Stimulated activated naive B cell treated with anti-CD40 and anti-IgM and Interleukin-4, amounts not matched to agents 10 μg/mL and 1 μg/mL and 100 μg/mL, for 72 hours (primary cell): ENCODE results near the gene CFAP54.

Source experiments
- ATAC-seq, 2 donors: fragments of 150-1000 bp; cut with Tn5 transposase; replicated peaks; 2 replicates each; pipeline ENCODE4 v1.10.0; 2021; ENCODE audit warnings: moderate library complexity in 1 of 2
- DNase-seq: peaks from one replicate; pipeline ENCODE4 v3.0.0; 2021
- H3K27ac Mint-ChIP-seq: one replicate; pipeline ENCODE4 v1.8.0; 2022; ENCODE audit warnings: mild to moderate bottlenecking, mixed read lengths
- H3K27me3 Mint-ChIP-seq, 2 donors: one replicate each; pipeline ENCODE4 v1.8.0; 2022; ENCODE audit warnings: mixed read lengths in 2 of 2
- H3K36me3 Mint-ChIP-seq, 2 donors: one replicate each; pipeline ENCODE4 v1.8.0; 2022; ENCODE audit warnings: mixed read lengths in 2 of 2, mild to moderate bottlenecking in 1 of 2
- H3K4me1 Mint-ChIP-seq, 2 donors: one replicate each; pipeline ENCODE4 v1.8.0; 2022; ENCODE audit warnings: mixed read lengths in 2 of 2, mild to moderate bottlenecking in 1 of 2
- H3K4me3 Mint-ChIP-seq, 2 donors: one replicate each; pipeline ENCODE4 v1.8.0; 2022; ENCODE audit warnings: mild to moderate bottlenecking in 2 of 2, mixed read lengths in 2 of 2, moderate library complexity in 1 of 2
- H3K9me3 Mint-ChIP-seq, 2 donors: one replicate each; pipeline ENCODE4 v1.8.0; 2022; ENCODE audit warnings: mixed read lengths in 2 of 2, mild to moderate bottlenecking in 1 of 2

The CFAP54 gene

DNA sequence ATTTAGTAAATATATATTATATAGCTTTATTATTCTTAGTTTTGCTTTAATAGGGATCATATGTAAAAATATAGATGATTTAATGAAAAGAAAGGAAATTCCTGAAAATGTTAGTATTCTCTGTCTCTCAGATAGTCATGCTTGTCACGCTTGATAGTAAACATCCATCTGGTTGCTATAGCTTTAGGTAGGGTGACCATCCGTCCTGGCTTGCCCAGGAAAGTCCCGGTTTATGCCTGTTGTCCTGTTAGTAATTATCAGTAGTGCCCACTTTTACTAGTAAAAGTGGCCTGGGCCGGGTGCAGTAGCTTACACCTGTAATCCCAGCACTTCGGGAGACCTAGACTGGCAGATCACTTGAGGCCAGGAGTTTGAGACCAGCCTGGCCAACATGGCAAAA lies 23.8 kb downstream of the CFAP54 start:
- Mint-ChIP-seq H3K27me3 (no peaks in the 10 kb centered on the region), H3K27ac (no peak overlapping the region), H3K4me3 (no peak overlapping the region)

DNA sequence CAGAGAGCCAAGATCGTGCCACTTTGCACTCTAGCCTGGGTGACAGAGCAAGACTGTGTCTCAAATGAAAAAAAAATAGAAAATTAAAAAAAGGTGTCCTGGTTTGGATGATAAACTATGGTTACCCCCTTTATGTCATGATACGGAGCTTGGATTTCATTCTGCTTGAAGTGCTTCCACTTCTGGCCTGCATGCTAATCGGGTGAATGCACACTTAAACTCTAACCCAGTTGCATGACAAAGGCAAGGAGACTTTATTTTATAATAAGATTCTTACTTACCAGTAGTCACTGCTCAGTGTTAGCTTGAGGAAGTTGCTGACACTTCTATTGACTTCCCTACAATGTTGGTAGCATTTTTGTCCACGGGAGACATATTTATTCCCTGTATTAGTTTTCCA lies 24.3 kb downstream of the CFAP54 start:
- Mint-ChIP-seq H3K27ac (no peak overlapping the region), H3K4me1 (peaks cover 4 to 12% of the 10 kb centered on the region in 2 donors), H3K9me3 (no peaks in the 10 kb centered on the region), H3K36me3 (no peaks in the 10 kb centered on the region), H3K27me3 (no peaks in the 10 kb centered on the region), H3K4me3 (no peak overlapping the region)
- ATAC-seq (no peak), DNase-seq (no peak)

More for the DNA sequence above, 23.8 kb downstream of the CFAP54 start:
- Mint-ChIP-seq H3K4me1 (peaks cover 4 to 14% of the 10 kb centered on the region in 2 donors), H3K9me3 (no peaks in the 10 kb centered on the region), H3K36me3 (peaks cover 0 to 2% of the 10 kb centered on the region in 2 donors)
- DNase-seq (no peak), ATAC-seq (no peak)

- H3K36me3 Mint-ChIP-seq = no peaks in the 10 kb centered on the region
- peaks cover 1 to 7% of the 10 kb centered on the region in 2 donors for H3K4me1 Mint-ChIP-seq
- no peak overlapping the region for H3K4me3 Mint-ChIP-seq
- H3K27me3 Mint-ChIP-seq = no peaks in the 10 kb centered on the region
- DNase-seq = peak; percentile 26
- H3K27ac Mint-ChIP-seq = no peak overlapping the region
- peak; percentile 85 to 89 for ATAC-seq
- no peaks in the 10 kb centered on the region for H3K9me3 Mint-ChIP-seq
These were observed 25.0 kb downstream of the CFAP54 start for GRCh38 chr12:96514328-96514727.

GRCh38 chr12:96516472-96517430 lies 27.4 kb downstream of the CFAP54 start:
- peak overlapping the region; percentile 14 for H3K27ac Mint-ChIP-seq
- H3K4me3 Mint-ChIP-seq = no peak overlapping the region
- no peaks in the 10 kb centered on the region for H3K9me3 Mint-ChIP-seq
- H3K36me3 Mint-ChIP-seq = no peaks in the 10 kb centered on the region
- ATAC-seq (peak; percentile 76 to 81), DNase-seq (peak; percentile 65)
- no peaks in the 10 kb centered on the region for H3K27me3 Mint-ChIP-seq
- H3K4me1 Mint-ChIP-seq = peaks cover 1 to 7% of the 10 kb centered on the region in 2 donors

DNA sequence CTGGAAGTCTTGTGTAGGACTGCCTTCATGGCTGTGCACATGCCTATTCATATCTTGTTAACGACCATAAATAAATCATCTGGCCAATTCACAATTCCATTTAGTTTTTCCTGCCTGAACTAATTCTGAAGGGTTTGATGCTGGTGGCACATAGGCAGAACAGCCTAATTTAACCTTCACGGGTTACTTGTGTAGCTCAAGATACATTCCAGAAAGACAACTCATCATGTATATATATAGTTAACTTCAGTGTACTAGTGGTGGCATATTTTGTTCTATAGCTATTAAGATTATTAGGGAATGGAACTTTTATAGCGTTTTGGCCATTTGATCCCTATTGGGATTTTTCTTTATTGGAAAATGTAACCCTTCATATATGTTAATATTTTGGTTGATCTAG lies 31.4 kb downstream of the CFAP54 start:
- no peak for DNase-seq
- ATAC-seq = no peak
- H3K9me3 Mint-ChIP-seq = no peaks in the 10 kb centered on the region
- H3K36me3 Mint-ChIP-seq = no peaks in the 10 kb centered on the region
- H3K4me1 Mint-ChIP-seq = no peaks in the 10 kb centered on the region
- H3K4me3 Mint-ChIP-seq = no peak overlapping the region
- H3K27ac Mint-ChIP-seq = no peak overlapping the region
- H3K27me3 Mint-ChIP-seq = no peaks in the 10 kb centered on the region

GRCh38 chr12:96521895-96522682 lies 32.7 kb downstream of the CFAP54 start:
- Mint-ChIP-seq H3K4me1 (no peaks in the 10 kb centered on the region), H3K36me3 (no peaks in the 10 kb centered on the region), H3K9me3 (no peaks in the 10 kb centered on the region), H3K27me3 (no peaks in the 10 kb centered on the region), H3K27ac (no peak overlapping the region), H3K4me3 (no peak overlapping the region)
- ATAC-seq (no peak), DNase-seq (no peak)

GRCh38 chr12:96522690-96523089 lies 33.3 kb downstream of the CFAP54 start:
- Mint-ChIP-seq H3K4me1 (no peaks in the 10 kb centered on the region), H3K27ac (no peak overlapping the region), H3K36me3 (no peaks in the 10 kb centered on the region), H3K9me3 (no peaks in the 10 kb centered on the region), H3K4me3 (no peak overlapping the region), H3K27me3 (no peaks in the 10 kb centered on the region)
- DNase-seq (no peak), ATAC-seq (no peak)

- Mint-ChIP-seq H3K36me3 (no peaks in the 10 kb centered on the region), H3K4me1 (no peaks in the 10 kb centered on the region), H3K9me3 (peaks cover 0 to 2% of the 10 kb centered on the region in 2 donors), H3K27ac (no peak overlapping the region), H3K4me3 (no peak overlapping the region), H3K27me3 (peaks cover 0 to 6% of the 10 kb centered on the region in 2 donors)
- DNase-seq (no peak), ATAC-seq (no peak)
These were observed 36.7 kb downstream of the CFAP54 start for GRCh38 chr12:96526110-96526509.

DNA sequence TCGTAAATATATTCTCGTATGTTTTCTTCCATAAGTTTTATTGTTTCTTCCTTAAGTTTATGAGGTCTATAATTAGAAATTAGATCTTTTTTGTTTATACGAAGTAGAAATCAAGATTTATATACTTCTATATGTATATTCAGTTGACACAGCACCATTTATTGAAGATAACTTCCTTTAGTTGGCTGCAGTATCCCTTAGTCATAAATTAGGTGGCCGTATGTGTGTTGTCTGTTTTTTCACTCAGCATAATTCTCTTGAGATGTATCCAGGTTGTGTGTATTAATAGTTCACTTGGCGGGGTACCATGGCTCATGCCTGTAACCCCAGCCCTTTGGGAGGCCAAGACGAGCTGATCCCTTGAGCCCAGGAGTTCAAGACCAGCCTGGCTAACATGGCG lies 40.5 kb downstream of the CFAP54 start:
- no peak for DNase-seq
- Mint-ChIP-seq H3K4me3 (no peak overlapping the region), H3K9me3 (peaks cover 0 to 2% of the 10 kb centered on the region in 2 donors), H3K36me3 (no peaks in the 10 kb centered on the region), H3K27ac (no peak overlapping the region), H3K27me3 (peaks cover 0 to 18% of the 10 kb centered on the region in 2 donors), H3K4me1 (no peaks in the 10 kb centered on the region)
- ATAC-seq = no peak

DNA sequence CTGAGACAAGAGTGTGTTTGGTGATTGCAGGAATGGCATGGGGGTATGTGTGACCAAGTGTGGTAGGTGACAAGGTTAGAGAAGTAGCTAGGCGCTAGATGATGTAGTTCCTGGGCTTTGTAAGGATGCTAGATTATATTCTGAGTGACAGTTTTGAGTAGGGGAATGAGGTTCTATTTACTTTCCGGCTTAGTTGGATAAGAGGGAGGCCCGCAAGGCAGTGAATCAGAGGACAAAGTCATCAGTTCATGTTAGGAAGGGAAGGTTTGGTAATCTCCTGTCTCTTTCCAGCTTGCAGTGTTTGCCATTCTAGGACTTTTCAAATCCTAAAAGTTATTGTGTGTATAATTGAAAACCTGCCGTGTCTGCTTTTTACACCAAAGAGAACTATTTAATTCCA lies 45.0 kb downstream of the CFAP54 start:
- Mint-ChIP-seq H3K9me3 (no peaks in the 10 kb centered on the region), H3K4me1 (no peaks in the 10 kb centered on the region), H3K27ac (no peak overlapping the region), H3K27me3 (peaks cover 0 to 13% of the 10 kb centered on the region in 2 donors), H3K36me3 (no peaks in the 10 kb centered on the region), H3K4me3 (no peak overlapping the region)
- ATAC-seq (no peak), DNase-seq (no peak)

DNA sequence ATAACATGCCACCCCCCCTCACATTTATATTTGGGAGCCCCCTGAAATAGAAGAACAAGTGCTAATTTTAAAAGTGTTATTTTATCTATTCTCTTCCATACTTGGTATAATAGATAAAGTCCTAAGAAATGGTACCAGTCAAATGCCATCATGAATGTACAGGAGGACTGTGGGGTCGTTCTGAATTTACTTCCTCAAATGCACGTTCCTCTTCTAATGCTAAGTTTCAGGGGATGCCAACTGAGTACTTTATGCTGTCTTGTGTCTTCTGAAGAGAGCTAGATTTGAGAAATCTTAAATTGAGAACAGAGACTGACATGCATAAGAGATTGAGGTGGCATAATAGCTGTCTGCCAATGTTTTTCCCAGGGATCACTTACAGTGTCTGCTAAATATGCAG lies 59.0 kb downstream of the CFAP54 start:
- Mint-ChIP-seq H3K9me3 (peaks cover 1 to 9% of the 10 kb centered on the region in 2 donors), H3K4me1 (peaks cover 18 to 25% of the 10 kb centered on the region in 2 donors), H3K27ac (no peak overlapping the region), H3K4me3 (no peak overlapping the region), H3K27me3 (peaks cover 4% of the 10 kb centered on the region in 2 donors), H3K36me3 (no peaks in the 10 kb centered on the region)
- no peak for DNase-seq
- ATAC-seq = peak; percentile 54 to 63

GRCh38 chr12:96549341-96549740 lies 60.0 kb downstream of the CFAP54 start:
- DNase-seq (no peak), ATAC-seq (no peak)
- Mint-ChIP-seq H3K4me1 (peaks cover 18 to 25% of the 10 kb centered on the region in 2 donors), H3K27me3 (peaks cover 4 to 6% of the 10 kb centered on the region in 2 donors), H3K4me3 (no peak overlapping the region), H3K27ac (no peak overlapping the region), H3K36me3 (no peaks in the 10 kb centered on the region), H3K9me3 (peaks cover under 1 to 4% of the 10 kb centered on the region in 2 donors)

- H3K4me3 Mint-ChIP-seq = no peak overlapping the region
- DNase-seq (no peak), ATAC-seq (peak in 1 of 2 donors; percentile 7)
These were observed 81.2 kb downstream of the CFAP54 start for GRCh38 chr12:96570579-96570978.

GRCh38 chr12:96571101-96571862 lies 81.9 kb downstream of the CFAP54 start:
- Mint-ChIP-seq H3K4me3 (peak overlapping the region; percentile 39 to 49), H3K36me3 (peaks cover 0 to under 1% of the 10 kb centered on the region in 2 donors), H3K9me3 (peaks cover 0 to 2% of the 10 kb centered on the region in 2 donors), H3K27me3 (peaks cover 0 to 29% of the 10 kb centered on the region in 2 donors), H3K4me1 (peaks cover 20 to 24% of the 10 kb centered on the region in 2 donors), H3K27ac (peak overlapping the region; percentile 91)
- DNase-seq (peak; percentile 34), ATAC-seq (peak; percentile 87 to 92)

More at GRCh38 chr12:96570579-96570978, 81.2 kb downstream of the CFAP54 start:
- no peak overlapping the region for H3K27ac Mint-ChIP-seq
- H3K9me3 Mint-ChIP-seq = peaks cover 6 to 8% of the 10 kb centered on the region in 2 donors
- H3K36me3 Mint-ChIP-seq = peaks cover 0 to 7% of the 10 kb centered on the region in 2 donors
- peaks cover 20 to 24% of the 10 kb centered on the region in 2 donors for H3K4me1 Mint-ChIP-seq
- peaks cover 5 to 36% of the 10 kb centered on the region in 2 donors for H3K27me3 Mint-ChIP-seq
